Sciatic nerve (tissue), 2 donors: ENCODE results near the gene TCF7L1. TPM values are rescaled to one million over a fixed set of nuclear protein-coding genes. Genes with fewer than 3 reads are reported as not detected.
"Not testable (repeated sequence)": the region's sequence is repeated elsewhere in the genome, so short reads cannot be mapped to it uniquely, and the experiment has no call there.

Experiments
- ATAC-seq: fragments of 200-7000 bp; cut with Tn5 transposase; one replicate; pipeline ENCODE4 v1.9.1; 2020; ENCODE audit warnings: mild to moderate bottlenecking, moderate library complexity
- DNase-seq: peaks from one replicate; pipeline ENCODE4 v3.0.0-alpha.2; 2020; ENCODE audit warnings: low spot score
- intact Hi-C: fragments of 100-400 bp; cut with DNase I; formaldehyde crosslinking; loops from one replicate; pipeline ENCODE4 v1.14.2; 2022
- total RNA-seq: library from RNA; stranded (reverse); fragmentation: NEBNext Ultra II Directional; extraction: Animal tissue kit (Norgen Biotek cat#: 25700); gene quantifications from one replicate; pipeline ENCODE4 v1.2.1, GENCODE V29; 2021
- donor health status: DM: no; HTN: no; CAD: no.
- donor health status: DM: no; HTN: no; CAD: no.

Gene TCF7L1
- total RNA-seq, 1 donor from 2014 or later: 26.9 TPM

DNA sequence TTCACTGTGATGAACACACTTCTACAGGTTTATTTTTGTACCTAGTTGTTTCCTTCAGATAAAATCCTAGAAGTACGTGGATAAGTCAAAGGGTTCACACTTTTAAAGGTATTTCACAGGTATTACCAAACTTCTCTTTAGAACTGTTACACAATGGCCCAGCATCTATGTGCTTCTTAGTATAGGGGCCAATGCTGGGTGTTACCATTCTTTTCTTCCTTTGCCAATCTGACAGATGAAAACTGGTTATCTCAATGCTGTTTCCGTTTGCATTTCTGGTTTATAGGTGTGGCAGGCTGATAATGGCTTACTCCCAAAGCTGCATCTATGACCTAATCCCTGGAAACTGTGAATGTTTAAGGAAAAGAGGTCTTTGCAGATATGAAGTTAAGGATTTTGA is 2.8 kb upstream of the TCF7L1 start:
- no peak for ATAC-seq
- intact Hi-C loops: no loop called here
- DNase-seq: no peak

DNA sequence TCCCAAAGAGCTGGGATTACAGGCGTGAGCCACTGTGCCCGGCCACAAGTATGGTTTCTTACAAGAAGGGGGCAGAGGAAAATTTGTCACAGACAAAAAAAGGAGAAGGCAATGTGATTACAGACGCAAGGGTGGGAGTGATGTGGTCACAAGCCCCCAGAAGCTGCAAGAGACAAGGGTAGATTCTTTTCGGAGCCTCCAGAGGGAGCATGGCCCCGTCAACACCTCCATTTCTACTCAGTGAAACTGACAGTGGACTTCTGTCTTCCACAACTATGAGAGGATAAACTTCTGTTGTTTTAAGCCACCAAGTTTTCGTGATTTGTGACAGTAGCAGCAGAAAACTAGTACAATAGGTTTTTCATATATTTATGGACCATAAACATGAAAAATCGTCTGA is 2.1 kb upstream of the TCF7L1 start:
- no peak for DNase-seq
- intact Hi-C loops: no loop called here
- no peak for ATAC-seq

DNA sequence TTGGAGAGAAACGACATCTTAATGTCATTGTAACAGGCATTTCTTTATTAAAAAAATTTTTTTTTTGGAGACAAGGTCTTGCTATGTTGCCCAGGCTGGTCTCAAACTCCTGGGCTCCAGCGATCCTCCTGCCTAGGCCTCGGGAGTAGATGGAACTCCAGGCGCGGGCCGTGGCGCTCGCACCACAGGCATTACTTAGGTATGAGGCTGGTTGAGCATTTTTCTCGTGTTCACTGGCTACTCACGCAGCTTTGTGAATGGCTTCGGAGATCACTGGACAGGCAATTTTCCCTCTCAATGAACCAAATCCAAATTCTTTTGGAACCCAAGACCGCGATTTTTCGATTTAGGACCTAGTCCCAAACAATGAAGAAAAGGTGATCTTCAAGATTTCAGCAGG is 795 bp upstream of the TCF7L1 start:
- ATAC-seq (peak; percentile 28), DNase-seq (no peak)
- intact Hi-C loops: no loop called here

DNA sequence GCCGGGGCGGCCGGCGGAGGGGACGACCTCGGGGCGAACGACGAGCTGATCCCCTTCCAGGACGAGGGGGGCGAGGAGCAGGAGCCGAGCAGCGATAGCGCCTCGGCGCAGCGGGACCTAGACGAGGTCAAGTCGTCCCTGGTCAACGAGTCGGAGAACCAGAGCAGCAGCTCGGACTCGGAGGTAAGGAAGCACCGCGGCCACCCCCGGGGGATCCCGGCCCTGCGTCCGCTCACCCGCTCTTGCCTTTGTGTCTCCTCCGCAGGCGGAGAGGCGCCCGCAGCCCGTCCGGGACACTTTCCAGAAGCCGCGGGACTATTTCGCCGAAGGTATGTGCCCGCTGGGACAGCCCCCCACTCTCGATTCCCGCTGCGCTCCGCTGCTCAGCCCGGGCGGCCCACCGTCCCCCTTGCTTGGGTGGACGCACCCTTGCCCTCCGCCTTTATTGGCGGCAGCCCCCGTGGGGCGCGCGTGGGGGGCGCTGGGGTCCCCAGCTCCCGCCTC is 611 bp downstream of the TCF7L1 start:
- intact Hi-C loops: loop anchor here (2.0 kb wide), 1 partner anchor 151 kb away; no protein-coding TSS in a partner anchor
- ATAC-seq: no peak
- peak; percentile 71 for DNase-seq

DNA sequence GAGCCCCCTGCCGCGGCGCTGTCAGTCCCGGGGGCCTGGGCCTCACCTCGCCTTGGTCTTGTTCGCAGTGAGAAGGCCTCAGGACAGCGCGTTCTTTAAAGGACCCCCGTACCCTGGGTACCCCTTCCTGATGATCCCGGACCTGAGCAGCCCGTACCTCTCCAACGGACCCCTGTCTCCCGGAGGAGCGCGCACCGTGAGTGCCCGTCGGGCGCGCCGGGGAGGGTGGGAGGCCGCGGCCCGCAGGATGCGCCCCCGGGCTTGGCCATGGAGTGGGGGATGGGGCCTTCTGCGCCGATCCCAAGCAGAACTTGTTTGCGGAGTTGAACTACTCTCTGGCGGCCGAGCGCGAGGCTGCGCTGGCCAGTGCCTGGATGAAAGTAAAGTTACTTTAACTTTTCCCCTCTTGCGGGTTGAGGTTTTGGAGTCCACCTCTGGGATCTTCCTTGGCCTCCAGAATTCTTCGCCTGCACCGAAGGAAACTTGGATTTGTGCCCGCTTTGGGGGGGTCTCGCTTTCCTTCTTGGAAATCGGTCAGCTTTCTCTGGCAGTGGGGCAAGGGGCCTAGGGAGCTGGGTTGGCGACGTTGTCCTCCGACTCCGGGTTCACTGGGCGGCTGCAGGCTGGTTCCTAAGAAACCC is 1.2 kb downstream of the TCF7L1 start:
- ATAC-seq (peak; percentile 61), DNase-seq (peak; percentile 75)
- intact Hi-C loops: loop anchor here (2.0 kb wide), 1 partner anchor 150 kb away; no protein-coding TSS in a partner anchor

DNA sequence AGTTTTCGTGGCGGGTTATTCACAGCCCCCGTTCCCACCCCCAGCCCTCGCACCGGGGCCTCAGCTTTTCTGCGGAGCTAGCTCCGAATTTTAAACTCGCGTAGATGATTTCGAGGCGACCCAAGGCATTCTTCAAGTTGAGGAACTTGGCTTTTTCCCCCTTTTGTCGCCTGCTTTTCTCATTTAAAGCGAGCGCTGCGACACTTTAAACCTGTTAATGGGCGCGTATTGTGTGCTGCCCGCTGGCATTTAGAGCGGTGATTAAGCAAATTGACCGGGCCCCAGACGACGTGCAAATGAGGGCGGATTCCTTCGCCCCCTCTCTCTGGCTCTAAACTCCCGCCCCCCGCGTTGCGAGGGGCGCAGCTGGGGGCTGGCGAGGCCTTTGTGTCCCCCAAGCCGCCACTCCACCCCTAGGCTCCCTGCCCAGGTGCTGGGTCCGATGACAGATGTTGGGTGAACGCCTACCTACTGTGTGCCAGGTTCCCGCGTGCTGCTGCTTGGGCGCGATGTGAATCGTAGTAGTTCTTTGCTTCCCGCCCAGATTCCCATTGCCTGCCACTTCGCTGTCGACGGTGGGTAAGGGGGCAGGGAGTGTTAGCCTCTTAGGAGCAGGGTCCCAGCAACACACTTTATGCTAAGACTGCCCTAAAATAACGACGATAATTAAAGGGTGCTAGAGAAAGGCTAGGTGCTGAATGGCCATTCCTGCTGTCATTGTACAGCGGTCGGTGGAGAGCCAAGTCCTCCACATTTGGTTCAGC is 1.9 kb downstream of the TCF7L1 start:
- DNase-seq: no peak
- intact Hi-C loops: loop anchor here (2.0 kb wide), 1 partner anchor 150 kb away; no protein-coding TSS in a partner anchor
- ATAC-seq: no peak

DNA sequence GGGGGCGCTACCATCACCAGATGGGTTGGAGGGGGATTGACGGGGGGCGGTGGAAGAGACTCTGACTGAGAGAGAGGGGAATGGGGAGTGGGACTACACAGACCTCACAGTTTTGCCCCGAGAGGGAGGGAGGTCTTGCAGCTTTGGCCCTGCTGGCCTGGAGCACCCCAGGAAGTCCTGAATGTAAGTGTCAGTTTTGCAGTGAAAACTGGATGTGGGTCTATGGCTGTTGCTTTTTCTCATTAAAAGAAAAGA is 2.4 kb downstream of the TCF7L1 start:
- intact Hi-C loops: loop anchor here (2.0 kb wide), 1 partner anchor 149 kb away; no protein-coding TSS in a partner anchor

DNA sequence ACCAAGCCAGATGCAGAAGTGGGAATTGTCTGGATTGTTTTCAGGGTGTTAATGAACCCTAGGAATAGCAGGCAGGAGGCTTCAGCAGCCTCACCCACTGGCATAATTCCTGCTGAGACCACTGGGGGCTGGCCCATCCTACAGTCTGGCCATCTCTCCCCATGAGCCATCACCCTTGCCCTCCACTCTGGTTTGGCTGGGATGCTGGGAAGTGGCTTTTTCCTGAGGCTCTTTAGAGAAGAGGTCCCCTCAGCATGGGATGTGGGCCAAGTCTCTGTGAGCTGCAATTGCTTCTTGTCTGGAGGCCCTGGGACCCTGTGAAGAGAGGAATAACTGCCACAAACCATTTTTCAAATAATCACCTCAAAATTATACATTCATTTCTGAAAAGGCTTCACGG is 4.0 kb downstream of the TCF7L1 start:
- intact Hi-C loops: no loop called here
- ATAC-seq: no peak
- DNase-seq: no peak

More for the DNA sequence above, 2.4 kb downstream of the TCF7L1 start:
- DNase-seq (no peak), ATAC-seq (no peak)

DNA sequence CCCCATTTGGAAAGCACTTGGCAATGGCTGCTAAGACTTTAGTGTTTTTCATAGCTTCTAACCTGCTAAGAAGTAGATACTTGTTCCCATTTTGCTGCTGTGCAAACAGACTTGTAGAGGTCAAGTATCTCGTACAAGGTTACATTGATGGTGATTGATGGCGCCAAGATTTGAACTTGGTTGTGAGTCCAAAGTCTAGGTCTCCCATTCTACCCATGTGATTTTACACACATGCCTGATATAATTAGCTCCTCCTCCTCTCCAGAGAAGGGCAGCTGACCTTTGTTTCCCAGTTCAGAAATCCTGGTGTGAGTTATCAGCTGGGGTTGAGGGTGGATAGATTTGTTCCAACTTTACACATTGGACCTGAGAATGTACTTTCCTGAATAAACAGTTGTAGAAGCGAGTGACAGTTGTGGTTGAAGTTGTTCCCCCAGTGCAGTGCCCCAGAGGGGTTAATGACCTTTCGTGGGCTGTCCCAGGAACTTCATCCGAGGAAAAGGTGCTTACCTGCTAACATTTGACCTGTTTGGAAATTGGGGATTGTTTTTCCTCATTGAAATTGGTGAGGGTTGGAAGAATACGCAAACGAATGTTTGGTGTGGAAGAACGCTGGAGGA is 10.4 kb downstream of the TCF7L1 start:
- intact Hi-C loops: no loop called here
- ATAC-seq (no peak), DNase-seq (no peak)

DNA sequence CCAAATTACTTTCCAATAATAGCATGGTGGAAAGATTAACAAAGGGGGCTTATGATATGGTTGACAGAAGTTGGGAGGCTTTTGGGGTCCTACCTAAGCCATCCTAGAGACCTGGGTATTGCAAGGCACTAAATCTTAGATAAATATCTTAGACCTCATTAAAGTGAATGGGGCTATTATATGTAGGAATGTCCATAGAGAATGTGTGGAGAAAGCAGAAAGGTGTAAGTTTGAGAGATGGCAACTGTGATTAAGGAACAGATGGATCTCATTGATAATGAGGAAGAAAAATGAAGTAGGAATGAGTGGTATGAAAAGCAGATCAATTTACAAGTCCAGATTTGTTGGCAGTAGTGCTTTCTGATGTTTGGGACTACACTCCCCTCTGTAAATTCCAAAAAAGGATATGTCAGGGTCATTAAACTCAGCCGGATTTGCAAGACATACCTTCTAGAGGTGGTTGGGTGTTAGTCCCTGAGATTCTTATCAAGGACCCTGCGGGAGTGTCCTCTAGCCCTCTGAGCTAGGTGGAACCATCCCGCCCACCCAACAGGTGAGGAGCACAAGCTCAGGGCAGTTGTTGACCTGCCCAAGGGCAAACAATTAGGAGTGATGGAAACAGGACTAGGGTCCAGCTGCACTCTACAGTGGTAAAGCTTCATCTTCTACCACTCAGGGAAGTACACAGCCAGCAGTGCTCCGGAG is 12.1 kb downstream of the TCF7L1 start:
- ATAC-seq: no peak
- intact Hi-C loops: no loop called here
- DNase-seq: no peak

DNA sequence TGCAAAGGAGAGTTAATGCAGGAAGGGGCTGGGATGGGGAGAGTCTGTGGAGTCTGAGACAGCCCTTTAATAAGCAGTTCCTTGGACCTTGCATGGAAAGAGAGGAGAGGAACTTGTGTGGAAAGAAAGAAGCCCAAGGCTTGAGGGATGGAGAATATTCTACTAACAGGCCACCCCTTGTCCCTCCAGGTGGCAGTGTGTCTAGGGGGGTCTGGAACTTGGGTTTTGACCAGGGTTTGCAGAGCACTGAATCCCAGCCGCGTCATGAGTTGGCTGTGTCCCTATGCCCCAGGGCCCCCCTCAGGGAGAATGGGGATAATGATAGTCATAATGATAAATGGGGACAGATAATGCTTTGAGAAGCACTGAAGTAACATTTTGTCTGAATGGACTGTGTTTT is 15.0 kb downstream of the TCF7L1 start:
- no peak for ATAC-seq
- intact Hi-C loops: no loop called here

DNA sequence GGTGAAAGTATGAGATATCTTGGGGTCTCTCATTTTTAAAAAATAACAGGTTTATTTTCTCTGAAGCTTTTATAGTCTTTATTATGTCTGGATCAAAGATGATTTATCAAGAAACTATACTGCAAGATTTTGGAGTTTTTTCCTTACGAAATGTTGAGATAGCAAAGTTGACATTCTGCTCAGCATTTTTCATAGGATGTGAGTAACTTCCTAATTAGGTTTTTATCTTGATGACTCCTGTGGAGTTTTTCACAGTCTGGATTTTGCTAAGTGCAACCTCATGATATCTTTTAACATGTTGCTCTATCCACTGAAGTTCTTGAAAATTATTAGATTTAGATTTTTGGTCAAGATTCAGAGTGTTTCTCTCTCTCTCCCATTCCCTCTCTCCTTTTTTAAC is 17.8 kb downstream of the TCF7L1 start:
- no peak for DNase-seq
- ATAC-seq: no peak
- intact Hi-C loops: no loop called here

More for the DNA sequence above, 15.0 kb downstream of the TCF7L1 start:
- DNase-seq: no peak

DNA sequence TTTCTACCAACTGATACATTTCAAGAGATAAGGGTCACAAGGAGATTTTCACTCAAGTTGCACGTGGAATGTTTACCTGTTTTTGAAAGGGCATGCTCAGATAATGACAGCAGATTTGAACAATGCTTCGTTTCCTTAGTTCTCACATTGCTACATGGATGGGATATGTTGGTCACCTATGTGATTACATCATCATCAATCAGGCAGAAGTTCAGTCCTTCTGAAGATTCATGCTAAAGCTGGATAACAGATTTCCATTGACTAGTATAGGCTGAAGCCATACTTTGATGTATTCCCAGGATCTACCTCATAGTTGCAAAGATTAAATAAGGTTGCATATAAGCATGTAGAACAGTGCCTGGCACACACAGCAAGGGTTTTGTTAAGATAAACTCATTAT is 19.7 kb downstream of the TCF7L1 start:
- intact Hi-C loops: no loop called here
- DNase-seq (no peak), ATAC-seq (no peak)

DNA sequence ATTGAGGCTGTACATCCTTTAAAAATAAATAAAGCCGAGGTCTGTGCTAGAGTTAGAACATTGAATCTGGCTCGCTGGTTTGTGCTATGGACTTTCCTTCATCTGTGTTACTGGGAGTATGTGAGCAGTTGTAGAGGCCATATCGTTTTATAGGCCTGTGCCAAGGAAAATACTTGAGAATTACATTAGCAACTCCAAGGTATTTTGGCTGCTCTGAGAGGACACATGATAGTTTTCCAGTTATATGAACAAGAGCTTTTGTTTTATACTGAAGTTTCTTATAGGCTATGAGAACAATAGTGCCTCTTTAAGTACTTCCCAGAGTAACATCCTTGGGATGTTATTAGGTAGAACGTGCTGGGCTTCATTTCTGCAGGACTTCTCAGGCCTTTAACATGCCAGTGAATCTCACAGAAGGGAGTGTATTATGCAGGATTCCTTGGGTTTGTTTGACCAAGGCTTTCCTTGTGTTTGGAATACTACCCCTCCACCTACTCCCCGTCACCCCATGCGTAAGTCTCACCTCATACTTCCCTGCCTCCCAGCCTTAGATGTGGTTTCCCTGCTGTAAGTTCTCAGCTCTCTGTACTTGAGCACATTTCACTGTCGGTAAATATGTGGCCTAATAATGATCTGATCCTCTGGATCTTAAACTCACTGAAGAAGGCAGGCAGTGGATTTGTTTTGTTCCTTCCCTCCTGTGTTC is 21.0 kb downstream of the TCF7L1 start:
- DNase-seq (no peak), ATAC-seq (no peak)
- intact Hi-C loops: no loop called here

DNA sequence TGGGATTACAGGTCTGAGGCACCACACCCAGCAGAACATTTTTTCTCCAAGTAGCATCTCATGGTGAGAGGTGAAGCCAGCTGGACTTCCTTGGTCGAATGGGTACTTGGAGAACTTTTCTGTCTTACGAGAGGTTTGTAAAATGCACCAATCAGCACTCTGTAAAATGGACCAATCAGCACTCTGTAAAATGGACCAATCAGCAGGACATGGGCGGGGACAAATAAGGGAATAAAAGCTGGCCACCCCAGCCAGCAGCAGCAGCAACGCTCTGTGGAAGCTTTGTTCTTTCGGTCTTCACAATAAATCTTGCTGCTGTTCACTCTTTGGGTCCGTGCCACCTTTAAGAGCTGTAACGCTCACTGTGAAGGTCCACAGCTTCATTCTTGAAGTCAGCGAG is 21.9 kb downstream of the TCF7L1 start:
- DNase-seq, intact Hi-C loops, ATAC-seq: not testable (repeated sequence)

DNA sequence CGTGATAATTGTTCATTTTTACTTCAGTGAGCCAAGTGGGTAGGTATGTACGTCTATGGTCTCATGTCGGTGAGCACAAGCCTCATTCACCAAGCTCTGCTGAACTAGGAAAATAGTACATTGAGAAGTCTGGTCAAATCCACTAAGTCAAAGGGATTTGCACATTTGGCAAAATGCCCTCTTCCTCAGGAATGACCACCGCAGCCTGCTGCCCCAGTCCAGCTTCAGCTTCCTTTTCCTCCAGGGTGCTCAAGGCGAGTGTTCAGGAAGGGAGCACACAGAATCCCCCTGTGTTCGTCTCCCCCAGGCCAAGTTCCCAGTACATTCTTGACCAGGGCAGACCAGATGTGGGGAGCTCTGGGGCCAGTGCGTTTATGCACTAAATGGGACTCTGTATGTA is 23.0 kb downstream of the TCF7L1 start:
- no peak for DNase-seq
- ATAC-seq: peak; percentile 22
- intact Hi-C loops: no loop called here

DNA sequence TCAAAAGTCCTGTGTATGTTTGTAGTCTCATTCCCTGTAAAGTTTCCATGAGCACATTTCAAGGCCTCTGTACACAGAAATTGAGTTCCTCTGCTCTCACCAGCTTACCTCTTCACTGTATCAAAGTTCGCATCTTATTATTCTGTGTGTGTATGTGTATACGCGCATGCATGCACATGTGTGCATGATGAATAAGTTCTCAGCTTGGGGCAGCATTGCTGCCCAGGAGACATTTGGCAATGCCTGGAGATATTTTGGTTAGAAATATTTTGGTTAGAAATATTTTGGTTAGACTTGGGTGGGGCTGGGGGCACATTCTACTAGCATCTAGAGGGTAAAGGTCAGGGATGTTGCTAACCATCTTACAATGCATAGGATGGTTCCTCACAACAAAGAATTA is 23.4 kb downstream of the TCF7L1 start:
- DNase-seq (no peak), ATAC-seq (no peak)
- intact Hi-C loops: no loop called here

DNA sequence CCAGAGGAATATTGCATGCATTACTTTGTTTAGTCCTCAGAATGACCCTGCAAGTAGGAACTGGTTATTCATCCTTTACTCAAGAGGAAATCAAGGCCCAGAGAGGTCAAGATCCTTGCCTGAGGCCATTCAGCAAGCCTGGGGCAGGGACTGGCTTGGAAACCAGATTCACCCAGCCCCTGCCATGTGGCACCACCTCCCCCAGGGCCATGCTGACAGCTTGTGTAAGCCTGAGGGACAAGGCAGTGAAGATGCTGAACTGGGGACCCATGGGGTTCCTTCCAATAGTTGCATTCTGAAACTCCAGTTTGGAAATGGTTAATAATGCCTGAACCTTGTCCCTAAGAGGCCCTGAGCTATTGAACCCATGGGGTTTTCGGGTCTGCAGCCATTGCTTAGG is 24.2 kb downstream of the TCF7L1 start:
- intact Hi-C loops: no loop called here
- no peak for DNase-seq
- ATAC-seq: no peak
